GM18868 (cell line): ENCODE measurements around the gene DHRS3.
"Not testable (repeated sequence)": the region's sequence is repeated elsewhere in the genome, so short reads cannot be mapped to it uniquely, and the experiment has no call there.

Experiments
- ATAC-seq: cut with Tn5 transposase; IDR thresholded peaks from one replicate; pipeline ENCODE4 v1.9.1; 2021; ENCODE audit warnings: mild to moderate bottlenecking, moderate library complexity; ENCODE audit not compliant: unreplicated experiment

Gene DHRS3, protein sequence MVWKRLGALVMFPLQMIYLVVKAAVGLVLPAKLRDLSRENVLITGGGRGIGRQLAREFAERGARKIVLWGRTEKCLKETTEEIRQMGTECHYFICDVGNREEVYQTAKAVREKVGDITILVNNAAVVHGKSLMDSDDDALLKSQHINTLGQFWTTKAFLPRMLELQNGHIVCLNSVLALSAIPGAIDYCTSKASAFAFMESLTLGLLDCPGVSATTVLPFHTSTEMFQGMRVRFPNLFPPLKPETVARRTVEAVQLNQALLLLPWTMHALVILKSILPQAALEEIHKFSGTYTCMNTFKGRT

DNA sequence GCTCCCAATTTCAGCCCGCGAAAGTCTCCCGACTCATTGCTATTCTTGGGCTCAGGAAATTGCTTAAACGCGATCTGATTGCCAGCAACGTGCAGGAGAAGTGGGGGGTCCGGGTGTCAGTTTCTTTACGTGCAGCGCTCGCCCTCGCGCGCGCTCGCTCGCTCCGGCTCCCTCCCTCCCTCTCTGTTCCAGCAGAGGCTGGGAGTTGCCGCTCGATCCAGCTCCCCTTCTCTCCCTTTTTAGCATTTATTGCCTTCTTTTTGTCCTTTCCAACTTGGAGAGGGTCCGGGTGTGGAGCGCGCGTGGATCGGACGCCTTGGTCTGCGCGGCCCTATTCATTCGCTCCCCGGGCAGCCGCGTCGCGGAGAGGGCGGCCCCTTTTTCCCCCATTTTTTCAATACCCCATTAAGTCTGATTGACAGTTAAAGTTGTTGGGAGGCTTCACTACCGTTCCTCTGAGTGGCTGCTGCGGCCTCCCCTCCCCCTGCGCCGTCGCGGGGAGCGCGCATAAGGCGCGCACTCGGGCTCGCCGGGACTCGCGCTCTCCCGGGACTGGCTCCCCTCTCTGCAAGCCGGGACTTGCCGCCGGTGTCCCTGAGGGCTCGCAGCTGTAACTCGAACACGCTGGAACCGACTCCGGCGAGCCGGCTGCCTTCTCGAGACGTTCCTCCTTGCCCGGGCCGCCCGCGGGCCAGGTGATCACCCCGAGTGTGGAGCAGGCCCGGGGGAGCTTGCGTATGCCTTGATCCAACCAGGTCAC, at the start of gene DHRS3:
DHRS3 (minus strand) TSS at position 310 of the 760 bp plus-strand sequence. CDS start 862 bp downstream, outside the sequence.
- ATAC-seq: no peak

DNA sequence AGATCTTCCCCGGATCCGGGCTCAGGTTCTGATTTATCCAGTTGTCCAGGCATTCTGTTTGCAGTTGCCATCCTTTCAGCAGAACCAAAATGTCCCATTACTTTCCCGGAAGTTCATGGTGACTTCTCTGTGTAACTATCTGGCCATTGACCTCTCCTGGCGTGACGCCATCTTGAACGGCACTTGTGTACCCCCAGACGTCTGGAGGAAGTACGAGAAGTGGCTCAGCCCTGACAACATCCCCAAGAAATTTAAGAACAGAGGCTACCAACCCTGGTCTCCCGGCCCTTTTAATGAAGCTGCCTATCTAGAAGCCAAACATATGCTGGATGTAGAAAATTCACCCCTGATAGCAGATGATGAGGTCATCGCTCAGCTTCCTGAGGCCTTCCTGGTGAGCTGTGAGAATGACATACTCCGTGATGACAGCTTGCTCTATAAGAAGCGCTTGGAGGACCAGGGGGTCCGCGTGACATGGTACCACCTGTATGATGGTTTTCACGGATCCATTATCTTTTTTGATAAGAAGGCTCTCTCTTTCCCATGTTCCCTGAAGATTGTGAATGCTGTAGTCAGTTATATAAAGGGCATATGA, 48.2 kb upstream of the DHRS3 start:
- ATAC-seq: no peak

DNA sequence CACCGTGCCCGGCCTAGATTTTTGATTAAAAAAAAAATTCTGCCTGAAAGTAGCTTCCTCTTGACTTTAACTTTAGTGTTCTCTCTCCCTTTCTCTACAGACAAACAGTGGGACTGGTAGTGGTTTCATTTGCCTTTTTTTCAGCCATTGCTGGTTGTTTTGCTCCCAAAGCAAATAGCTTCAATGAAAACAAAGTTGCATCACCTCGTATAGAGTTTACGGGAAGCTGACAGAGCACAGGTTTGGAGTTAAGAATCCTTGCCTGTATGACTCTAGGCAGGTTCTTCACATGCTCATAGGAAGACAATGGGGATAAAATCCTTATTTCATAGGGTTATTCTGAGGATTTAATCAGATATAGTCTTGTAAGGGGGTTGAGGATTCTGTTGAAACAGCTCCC, 47.5 kb upstream of the DHRS3 start:
- no peak for ATAC-seq

DNA sequence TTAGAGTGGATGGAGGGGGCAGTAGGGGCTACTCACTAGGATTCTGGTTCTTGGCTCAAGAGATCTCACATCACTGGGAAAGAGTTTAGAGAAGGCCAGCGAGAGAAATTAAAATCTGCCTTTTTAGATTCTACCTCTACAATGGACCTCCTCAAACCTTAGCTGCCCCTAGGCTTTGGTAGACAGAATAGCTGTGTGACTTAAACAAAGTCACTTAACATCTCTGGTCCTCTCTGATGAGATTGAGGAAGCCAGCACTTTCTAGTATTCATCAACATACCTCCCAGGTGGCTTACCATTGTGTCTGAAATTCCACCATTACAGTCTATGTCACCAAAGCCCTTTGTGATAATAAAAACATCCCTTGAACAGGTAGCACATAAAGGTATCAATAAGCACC, 44.5 kb upstream of the DHRS3 start:
- no peak for ATAC-seq

DNA sequence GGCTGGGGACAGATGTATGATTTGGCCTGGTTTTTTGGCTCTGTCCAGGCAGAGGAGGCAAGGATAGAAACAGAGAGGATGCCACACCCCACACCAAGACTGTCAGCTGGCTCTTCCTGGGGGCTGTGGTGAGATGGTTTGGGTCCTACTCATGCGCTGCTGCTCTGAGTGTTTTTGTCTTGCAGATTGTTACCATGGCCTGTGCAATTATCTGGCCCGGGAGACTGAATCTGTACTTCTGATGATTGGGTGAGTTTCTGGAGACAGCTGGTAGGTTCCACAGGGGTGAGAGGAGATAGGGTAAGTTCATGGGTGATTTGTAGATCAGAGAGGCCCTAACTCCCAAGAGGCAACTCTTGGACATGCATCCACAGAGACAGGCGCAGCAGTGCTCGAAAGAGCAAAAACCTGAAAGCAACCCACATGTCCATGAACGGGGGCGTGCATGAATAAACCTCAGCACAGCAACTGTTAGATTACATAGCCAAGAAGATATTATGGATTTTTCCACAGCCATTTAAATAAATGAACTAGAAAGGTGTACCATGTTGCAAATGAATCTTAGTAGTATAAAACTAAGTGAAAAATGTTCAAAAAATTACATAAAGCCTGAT, 43.7 kb upstream of the DHRS3 start:
- ATAC-seq: no peak

DNA sequence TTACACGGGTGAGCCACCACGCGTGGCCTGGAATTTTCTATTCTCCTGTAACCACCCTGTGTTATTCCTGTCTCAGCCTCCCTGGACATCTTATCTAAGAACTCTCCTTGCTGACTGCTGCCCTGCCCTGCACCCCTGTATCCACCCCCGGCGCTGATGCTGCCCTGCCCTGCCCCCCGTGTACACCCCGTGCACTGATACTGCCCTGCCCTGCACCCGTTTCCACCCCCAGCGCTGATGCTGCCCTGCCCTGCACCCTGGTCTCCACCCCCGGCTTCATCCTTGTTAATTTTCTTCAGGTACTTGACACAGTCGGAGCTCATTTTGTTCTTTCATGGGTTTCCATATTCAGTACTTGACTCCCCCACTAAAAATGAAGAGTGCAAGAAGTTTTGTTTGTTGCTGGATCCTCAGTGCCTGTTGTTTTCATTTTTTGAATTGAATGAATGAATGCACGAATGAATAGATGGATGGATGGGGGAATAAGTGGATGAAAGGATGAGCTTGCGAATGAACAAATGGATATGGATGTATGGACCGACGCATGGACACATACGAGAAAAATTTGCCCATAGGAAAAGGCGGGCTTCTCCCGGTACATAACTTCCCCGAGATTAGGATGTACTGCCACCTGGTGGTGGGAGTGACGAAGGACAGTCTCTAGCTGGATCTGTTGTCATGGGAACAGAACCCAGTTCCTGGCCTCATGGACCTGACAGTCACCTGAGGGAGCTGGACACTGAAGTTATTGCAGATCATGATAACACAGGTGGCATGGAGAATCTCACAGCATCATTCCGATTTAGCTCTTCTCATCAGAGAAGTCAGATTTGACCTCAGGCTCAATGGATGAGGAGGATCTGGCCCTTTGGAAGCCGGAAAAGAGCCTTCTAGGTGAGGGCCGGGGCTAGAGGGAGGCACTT, 40.8 kb upstream of the DHRS3 start:
- ATAC-seq: no peak

DNA sequence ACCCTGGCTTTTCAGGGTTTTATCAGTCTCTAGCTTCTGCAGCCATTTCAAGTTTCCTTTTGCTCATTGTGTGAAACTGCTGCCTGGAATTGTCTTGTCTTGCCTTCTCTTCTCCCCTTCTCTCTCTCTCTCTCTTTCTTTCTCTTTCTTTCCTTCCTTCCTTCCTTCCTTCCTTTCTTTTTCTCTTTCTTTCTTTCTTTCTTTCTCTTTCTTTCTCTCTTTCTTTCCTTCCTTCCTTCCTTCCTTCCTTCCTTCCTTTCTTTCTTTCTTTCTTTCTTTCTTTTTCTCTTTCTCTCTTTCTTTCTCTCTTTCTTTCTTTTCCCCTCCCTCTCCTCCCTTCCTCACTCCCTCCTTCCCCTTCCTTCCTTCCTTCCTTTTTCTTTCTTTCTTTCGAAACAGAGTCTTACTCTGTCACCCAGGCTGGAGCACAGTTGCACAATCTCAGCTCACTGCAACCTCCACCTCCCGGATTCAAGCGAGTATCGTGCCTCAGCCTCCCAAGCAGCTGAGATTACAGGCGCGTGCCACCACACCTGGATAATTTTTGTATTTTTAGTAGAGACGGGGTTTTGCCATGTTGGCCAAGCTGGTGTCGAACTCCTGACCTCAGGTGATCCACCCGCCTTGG, 40.0 kb upstream of the DHRS3 start:
- not testable (repeated sequence) for ATAC-seq

DNA sequence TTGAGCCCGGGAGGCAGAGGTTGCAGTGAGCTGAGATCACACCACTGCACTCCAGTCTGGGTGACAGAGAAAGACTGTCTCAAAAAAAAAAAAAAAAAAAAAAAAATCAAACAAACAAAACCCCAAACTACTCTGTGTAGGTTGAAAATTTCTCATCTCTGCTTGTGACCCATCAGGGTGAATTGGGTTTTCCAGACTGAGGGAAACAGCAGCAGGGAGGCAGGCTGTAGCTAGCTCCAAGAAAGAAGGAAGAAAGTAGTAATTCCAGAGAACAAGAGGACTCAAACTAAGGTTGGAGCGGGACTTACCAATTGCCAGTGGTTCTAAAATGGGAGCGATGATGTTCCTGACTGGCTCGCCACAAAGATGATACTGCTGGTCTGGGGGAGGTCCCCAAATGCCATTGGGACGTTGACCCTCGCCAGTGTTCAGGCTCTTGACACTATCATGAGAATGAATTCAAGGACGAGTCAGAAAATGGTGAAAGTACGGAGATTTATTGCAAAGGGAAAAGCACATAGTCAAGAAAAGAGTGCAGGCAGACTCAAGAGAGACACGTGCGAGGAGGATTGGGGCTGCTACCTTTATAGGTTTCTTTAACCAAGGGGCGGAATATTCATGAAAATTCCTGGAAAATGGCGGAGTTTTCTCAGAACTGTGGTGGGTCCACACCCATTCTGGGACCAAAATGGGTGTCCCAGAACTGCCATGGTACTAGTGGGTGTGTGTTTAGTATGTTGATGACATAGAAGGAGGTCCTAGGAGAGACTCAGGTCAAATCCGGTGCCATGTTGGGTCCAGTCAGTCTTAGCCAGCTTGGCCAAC, 39.3 kb upstream of the DHRS3 start:
- no peak for ATAC-seq

DNA sequence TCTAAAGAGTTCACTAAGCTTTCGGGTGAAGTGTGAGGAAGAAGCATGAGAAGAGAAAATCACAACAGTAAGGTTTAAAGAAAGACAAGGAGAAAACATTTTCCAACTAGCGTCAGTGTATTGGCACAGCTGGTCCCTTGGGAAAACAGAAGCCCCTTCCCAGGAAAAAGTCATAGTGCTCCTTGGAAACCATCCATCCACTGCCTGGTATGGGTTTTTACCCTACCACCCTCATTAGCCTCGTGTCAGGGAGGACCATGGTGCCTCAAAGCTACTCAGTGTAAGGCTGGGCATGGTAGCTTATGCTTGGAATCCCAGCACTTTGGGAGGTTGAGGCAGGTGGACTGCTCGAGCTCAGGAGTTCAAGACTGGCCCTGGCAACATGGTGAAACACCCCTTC, 38.6 kb upstream of the DHRS3 start:
- ATAC-seq: no peak

DNA sequence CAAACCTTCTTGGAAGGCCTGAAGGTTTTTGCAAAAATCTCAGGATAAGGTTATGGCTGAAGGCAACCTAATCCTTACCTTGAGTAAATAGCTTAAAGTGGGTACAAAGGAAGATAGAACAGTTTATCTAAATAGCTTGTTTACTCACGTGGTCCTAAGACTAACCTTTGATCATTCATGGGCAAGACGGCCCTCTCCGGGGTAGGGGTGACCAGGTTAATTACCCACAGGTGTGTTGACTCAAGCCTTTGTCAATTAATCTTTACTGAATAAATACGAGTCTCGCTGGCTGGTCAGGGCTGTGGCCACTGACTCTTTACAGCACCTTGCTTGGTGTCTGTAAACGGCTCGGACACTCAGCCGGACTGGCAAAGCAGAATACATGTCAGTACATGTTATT, 36.6 kb upstream of the DHRS3 start:
- no peak for ATAC-seq

DNA sequence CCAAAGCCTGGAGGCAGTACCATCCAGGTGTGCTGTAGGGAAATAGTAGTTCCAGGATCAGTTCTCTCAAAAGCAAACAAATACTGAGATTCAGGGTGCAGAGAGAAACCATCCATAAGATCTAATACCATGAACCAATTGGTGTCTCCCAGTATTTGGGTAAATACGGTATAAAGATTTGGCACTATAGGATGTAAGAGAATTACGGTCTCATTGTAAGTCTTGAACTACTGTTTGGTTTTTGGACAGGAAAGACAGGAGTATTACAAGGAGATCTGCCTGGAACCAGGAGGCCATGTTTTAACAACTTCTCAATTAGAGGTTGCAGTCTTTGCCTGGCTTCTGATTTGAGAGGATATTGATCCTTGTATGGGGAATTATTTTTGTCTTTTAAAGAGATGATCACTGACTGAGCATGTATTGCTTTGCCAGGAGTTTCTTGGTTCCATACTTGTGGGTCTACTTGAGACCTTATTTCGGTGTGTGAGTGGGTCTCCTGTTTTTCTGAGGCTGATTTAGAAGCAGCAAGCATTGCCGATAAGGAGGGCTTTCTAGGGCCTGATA, 36.1 kb upstream of the DHRS3 start:
- ATAC-seq: no peak

DNA sequence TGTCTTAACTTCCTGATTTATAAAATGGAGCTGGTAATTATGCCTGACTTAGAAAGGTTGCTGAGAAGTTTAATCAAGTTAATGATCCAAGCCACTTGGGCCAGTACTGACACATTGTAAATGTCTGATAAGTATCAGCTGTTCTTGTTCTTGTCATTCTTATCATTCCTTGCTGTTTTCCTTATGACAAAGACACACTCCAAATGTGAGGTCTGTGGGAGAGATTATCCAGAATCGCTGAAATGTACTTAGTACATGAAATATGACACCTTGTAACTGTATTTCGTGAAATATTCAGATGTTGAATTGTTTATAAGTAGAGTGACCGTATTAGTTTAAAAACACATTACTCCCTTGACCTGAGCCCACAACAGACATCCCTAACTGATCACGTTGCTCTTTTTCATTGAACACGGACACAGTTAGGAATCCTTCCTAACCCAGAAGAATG, 32.0 kb upstream of the DHRS3 start:
- no peak for ATAC-seq

DNA sequence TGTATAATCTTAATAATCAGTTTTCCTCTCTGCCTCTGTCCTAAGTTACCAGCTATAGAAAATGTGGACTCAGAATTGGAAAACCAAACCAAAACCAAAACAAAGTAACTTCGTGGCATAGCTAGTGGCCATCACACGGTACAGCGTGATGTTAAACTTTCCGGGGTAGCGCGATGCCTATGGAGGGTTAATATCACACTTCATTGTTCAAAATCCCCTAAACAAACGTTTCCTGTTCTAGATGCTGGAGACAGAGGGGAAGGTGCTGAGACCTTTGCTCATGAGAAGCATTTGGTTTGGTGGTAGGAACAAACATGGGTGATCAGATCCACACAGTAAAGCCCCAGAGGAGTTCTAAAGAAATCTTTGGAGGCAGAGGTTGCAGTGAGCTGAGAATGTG, 30.7 kb upstream of the DHRS3 start:
- no peak for ATAC-seq

DNA sequence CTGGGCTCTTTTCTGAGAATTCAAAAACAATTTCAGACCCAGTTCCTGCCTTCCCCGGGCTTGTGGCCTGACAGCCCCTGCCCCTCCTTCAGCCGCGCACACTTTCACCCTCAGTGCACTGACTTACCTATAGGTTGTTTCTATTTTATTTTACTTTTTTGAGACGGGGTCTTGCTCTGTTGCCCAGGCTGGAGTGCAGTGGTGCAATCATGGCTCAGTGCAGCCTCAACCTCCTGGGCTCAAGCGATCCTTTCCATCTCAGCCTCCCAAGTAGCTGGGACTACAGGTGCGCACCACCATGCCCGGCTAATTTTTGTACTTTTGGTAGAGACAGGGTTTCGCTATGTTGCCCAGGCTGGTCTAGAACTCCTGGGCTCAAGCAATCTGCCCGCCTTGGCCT, 27.4 kb upstream of the DHRS3 start:
- not testable (repeated sequence) for ATAC-seq

DNA sequence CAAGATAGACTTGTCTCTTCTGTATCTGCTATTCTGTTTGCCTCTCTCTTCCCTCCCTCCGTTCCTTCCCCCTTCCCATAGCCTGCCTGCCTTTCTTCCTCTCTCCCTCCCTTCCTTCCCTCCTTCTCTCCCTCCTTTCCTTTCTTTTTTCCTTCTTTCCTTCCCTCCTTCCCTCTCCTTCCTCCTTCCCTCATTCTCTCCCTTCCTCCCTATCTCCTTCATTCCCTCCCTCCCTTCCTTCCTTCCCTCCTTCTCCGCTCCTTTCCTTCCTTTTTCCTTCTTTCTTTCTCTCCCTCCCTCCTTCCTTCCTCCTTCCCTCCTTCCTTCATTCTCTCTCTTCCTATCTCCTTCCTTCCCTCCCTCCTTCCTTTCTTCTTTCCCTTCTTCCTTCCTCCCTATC, 26.8 kb upstream of the DHRS3 start:
- ATAC-seq: no peak

DNA sequence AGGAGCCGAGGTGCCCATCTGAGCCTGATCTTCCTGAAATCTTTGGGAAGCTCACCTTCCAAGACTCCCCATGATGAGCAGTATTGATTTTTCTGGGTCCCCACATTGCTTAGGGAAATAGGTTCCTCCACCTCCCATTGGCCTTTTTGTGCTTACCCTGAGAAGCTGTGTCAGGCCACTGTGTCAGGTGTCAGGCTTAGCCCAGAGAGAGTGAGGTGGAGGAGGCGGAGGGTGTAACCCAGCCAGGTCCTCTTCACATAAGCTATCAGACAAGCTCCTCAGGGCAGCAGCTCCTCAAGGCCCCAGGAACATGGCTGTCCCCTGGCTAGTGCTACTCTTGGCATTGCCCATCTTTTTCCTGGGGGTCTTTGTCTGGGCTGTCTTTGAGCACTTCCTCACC, 26.2 kb upstream of the DHRS3 start:
- no peak for ATAC-seq

DNA sequence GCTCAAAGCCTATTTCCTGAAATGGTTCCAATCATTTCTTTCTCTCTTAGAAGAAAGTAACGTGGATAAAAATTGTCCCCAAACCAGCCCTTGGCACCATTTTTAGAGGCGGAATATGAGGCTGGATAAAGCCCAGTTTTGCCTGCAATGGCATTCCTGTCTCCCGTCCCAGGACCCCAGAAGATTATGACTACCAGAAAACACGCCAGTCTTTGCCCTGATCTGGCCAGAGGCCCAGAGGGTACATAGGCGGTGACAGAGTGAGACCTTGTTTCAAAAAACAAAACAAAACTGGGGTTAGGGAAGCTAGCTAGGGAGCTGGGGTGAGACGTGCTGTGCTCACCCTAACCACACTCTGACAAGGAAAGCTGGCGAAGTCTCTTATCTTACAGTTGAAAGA, 25.8 kb upstream of the DHRS3 start, which contains the start of gene AADACL4:
AADACL4 (plus strand) TSS at position 301 of the 400 bp plus-strand sequence. CDS start 462 bp downstream, outside the sequence.
- no peak for ATAC-seq

DNA sequence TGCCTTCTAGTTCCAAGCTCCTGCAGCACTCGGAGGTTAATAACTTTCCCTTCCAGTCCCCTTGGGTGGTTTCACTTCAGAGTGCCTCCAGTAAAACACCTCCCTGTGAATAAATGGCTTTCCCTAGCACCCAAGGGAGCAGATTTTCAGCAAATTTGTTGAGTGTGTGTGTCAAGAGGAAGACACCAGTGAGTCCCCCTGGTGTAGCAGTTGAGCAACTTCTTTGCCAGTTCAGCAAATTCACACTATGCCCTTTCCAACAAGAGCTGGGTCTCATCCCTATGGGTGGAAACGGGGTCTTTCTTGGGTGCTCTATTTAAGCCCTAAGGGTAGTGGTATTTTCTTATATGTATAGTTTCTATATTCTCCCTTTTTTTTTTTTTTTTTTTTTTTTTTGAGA, 25.1 kb upstream of the DHRS3 start:
- no peak for ATAC-seq

DNA sequence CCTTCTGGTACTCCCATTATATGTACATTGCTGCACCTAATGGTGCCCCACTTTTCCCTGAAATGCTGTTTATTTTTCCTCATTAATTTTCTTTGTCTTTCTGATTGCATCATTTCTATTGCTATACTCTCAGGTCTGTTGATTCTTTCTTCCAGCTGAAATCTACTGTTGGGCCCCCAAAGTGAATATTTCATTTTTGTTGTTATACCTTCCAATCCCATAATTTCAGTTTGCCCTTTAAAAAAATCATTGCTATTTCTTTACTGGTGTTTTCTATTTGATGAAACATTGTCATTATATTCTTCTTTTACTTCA, 22.9 kb upstream of the DHRS3 start:
- no peak for ATAC-seq
